GM19395 (cell line): ENCODE results near the gene CD200R1.

Experiments
- ATAC-seq: cut with Tn5 transposase; IDR thresholded peaks from one replicate; pipeline ENCODE4 v1.9.1; 2021; ENCODE audit warnings: mild to moderate bottlenecking, moderate library complexity; ENCODE audit not compliant: unreplicated experiment

CD200R1 gene, protein sequence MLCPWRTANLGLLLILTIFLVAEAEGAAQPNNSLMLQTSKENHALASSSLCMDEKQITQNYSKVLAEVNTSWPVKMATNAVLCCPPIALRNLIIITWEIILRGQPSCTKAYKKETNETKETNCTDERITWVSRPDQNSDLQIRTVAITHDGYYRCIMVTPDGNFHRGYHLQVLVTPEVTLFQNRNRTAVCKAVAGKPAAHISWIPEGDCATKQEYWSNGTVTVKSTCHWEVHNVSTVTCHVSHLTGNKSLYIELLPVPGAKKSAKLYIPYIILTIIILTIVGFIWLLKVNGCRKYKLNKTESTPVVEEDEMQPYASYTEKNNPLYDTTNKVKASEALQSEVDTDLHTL

DNA sequence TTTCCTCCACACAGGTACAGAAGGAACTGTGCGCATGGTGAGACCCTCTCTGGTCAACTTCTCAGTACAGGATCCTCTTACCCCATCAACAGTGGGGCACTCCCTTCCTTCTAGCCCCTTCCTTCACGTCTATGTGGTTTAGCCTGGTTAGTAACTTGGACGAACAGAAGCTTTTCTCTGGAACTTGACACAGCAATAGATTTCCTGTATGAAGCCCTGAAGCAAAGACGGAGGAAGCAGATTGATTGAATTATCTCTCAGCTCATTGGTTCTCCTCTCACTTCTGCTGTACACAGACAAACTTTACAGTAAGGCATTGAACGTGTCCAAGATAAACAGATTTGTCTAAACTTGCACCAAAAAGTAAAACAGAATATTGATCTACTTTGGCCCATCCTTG lies at the start of gene CD200R1:
CD200R1 (minus strand) TSS at position 210 of the 400 bp plus-strand sequence. CDS start 246 bp downstream, outside the sequence.
- no peak for ATAC-seq

DNA sequence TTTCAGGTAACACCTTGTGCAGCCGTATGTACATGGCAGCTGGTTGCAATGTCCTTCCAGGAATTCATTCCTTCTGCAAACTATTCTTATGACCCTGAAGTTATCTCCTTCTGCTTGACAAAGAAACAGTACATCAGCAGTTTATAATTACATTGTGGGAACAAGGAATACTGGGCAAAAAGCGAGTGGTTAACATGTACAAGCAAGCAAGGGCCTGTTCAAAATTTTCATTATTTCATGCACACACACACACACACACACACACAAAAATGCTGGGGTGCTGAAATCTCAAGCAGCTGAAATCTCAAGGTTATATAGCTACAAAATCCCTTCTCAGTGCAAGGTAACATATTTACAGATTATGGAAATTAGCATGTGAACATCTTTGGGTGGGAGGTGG lies 46.6 kb upstream of the CD200R1 start:
- ATAC-seq = no peak

DNA sequence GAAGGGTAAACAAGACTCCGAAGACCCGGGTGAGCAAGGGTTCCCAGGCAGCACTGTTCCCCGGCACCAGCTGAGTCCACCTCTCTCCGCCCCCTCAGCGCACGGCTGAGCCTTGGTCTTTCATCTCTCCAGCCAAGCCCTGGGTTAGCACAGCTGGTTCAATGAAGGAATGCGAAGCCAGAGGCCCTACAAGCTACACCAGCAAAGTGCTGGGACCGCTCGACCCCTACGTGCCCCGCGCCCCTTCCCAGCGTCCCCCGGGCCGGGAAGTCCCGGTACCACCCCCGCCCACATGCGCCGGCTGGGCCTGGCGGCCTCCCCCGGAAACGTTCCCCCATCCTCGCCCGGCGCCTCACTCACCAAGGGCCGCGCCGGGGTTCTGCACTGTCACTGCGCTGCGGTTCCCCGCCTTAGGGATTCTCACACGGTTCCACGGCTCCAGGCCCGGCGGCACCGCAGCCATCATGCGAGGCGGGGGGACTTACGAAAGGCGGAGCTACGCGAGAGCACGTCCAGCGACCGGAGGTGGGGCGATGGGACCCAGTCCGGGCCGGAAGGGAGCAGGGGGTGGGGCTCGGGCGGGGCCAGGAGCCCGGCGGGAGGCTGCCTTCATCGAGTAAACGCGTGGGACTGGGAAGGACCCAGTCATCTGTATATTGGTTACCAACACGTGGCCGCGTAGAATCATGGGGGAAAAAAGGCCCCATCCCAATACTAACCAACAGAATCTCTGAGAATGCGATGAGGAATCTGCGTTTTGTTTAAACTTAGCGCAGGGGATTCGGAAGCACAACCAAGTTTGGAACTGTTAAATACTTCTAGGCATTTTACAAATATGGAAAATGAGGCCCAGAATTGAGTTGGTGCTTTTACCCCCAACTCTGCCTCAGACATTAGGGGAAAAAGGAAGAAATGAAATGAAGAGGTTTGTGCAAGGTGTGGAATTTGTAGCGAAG lies 44.6 kb upstream of the CD200R1 start:
- ATAC-seq = peak; percentile 93

DNA sequence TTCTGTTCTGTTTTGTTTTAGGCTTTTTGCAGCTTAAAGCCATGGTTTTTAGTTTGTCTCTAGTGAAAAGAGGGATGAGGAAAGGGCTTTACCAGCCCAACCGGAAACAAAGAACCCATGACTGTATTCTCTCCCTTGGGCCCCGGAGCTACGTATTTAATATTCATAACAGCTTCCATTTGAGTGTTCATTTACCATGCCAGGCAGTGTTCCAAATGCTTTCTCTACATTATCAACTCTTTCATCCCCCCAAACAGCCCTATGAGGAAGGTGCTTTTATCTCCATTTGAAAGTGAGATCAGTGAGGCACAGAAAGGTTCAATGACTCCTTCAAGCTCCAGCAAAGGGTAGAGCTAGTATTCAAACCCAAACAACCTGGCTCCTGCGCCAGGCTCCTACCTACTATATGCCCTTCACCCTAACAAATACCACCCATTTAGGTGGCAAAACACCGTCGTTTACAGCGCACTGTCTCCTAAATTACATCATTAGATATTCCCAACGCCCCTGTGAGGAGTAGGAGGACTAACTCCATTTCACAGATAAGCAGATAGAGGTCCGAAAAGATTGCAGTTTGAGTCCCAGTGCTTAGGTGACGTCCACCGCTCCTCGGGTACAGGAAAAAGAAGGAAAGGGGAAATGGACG lies 43.8 kb upstream of the CD200R1 start:
- peak; percentile 3 for ATAC-seq

DNA sequence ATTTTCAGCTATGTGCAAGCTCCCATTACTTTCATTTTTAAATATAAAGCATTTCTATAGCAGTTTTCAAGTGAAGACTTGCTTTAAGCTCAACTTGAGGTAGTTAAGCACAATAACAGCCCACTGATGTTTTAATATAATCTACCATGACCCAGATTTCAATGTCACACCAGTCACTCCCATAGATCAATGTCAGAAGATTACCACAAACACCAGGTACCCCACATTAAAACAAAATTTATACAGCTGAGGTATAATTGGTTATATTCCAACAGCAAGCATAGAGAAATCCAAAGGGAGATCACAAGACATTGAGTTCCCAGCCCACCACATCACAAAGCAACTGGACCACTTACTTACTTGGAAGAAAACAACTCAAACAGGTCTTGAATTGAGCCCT lies 38.7 kb upstream of the CD200R1 start:
- no peak for ATAC-seq

DNA sequence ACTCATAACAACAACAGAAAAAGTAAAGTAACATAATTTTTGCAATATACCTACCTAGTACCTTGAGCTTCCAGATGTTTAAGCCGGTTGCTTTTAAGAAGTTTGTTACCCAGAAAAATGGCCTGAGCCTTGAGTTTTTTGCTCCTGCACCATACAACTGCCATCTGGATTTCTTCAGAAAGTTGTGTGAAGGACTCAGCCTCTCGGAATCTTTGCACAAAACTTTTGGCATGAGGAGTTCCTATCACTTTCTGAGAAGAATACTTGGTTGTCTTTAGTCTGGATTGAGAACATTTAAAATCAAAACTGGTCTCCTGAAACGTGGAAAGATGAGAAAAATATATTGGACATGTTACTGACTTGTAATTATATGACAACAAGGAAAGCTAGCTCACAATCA lies 33.2 kb upstream of the CD200R1 start:
- ATAC-seq = no peak

DNA sequence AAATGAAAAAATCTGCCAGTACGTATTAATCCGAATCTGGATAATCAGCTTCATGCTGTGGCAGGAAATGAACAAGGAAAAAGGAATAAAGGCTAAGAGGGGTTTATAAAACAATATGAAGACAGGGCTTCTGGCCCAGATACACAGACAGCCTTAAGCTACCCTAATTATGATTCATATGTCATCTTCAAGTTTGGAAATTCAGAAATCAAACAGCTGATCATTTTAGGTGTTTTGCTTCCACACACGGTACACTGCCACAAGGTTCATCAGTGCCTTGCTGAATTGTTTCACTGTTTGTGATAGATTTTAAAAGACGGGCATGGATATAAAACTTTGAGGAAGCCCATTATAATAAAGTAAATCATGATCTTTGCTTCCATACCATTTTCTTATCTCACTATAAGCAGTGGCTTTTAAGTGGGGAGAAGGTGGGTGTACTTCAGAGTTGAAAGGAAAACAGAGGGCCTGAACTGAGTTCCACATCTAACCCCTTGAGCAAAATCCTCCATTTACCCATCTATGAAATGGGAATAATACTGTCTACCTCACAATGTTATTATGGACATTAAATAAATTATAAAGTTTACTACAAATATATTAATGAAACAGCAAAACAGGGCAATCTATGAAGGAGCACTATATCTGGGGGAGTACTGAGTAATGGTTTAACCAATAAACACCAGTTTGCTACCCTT lies 31.6 kb upstream of the CD200R1 start:
- no peak for ATAC-seq

DNA sequence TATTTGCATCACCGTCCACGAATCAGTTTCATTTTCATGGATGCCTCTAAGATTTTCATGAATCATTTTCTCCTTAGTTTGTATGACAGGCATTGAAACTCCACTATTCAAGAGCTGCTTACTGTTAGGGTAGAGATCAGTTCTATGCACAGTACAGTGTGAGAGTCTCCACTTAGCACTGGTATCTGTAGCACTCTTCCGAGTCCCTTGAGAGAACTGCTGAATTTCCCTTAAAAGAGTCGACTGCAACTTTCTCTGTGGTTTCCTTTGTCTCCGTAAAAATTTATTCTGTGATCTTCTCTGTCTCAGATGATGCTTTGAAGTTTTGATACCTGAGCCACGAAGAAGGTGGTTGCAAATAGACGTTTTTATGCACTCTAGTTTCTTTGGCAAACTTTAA lies 30.7 kb upstream of the CD200R1 start:
- ATAC-seq = no peak

DNA sequence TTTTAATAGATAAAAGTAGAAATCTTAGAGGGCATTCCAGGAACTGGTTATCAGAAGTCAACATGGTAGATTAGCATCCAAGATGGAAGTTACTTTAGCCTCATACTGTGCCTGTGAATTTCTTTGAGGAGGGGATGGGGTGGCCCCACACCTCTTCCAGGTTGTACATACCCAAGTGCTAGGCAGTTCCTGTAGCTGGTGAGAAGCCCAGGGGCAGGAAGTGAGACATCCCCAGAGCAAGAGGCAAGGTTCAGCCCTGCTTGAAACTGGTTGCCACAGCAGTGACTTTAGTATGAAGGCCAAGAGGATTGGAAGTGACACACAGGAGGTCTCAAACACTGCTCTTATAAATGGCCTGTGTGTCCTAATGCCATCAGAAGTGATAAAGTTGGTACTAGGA lies 27.8 kb upstream of the CD200R1 start:
- ATAC-seq = no peak

DNA sequence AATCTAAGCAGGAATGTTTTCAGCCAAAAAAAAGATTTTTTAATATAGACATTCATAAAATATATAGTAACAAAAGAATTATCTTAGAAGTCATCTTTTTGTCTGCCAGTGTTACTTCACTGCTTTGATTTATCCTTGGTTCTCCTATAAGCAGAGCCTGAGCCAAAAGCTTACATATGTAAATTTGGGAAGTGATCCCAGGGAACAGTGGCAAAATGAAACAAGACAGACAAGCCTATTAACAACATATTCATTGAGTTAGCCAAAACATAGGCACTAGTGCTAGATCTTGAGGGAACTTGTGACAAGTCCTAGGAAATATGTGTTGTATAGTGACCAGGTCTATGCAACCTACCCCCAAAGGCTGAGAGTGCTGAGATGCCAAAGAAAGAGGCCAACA lies 27.1 kb upstream of the CD200R1 start:
- no peak for ATAC-seq

DNA sequence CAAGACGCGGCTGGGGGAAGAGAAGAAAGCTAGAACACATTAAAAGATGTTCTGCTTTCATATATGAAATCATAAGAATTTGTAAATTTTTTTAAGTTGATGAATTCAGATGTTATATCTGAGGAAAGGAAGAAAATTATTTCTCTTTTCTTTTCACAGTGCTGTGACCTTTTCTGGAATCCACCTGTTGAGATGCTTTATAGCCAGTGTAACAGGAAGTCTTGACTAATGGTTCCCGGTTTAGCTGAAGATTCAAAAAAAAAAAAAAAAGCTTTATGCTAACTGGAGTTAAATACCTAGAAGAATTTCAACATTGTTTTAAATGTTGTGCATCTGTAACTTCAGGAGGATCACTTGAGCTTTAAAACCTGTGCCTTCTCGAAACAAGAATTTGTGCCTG lies 25.8 kb upstream of the CD200R1 start:
- no peak for ATAC-seq

DNA sequence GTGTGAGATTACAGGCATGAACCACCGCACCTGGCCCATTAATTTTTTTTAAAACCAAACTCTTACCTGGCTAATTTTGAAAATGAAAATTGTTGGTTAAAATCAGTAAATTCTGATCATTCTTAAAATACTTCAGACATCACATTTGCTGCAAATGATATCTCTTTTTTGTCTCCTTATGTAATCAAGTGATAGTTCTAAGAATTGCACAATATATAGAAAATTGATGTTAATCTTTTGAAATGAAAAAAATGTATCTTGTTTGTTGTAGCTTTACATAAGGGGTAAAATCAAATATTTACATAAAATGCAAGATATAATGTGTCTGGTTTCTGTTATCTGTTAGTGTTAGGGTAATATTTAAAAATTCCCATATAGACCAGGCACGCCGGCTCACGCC lies 20.9 kb upstream of the CD200R1 start:
- no peak for ATAC-seq

DNA sequence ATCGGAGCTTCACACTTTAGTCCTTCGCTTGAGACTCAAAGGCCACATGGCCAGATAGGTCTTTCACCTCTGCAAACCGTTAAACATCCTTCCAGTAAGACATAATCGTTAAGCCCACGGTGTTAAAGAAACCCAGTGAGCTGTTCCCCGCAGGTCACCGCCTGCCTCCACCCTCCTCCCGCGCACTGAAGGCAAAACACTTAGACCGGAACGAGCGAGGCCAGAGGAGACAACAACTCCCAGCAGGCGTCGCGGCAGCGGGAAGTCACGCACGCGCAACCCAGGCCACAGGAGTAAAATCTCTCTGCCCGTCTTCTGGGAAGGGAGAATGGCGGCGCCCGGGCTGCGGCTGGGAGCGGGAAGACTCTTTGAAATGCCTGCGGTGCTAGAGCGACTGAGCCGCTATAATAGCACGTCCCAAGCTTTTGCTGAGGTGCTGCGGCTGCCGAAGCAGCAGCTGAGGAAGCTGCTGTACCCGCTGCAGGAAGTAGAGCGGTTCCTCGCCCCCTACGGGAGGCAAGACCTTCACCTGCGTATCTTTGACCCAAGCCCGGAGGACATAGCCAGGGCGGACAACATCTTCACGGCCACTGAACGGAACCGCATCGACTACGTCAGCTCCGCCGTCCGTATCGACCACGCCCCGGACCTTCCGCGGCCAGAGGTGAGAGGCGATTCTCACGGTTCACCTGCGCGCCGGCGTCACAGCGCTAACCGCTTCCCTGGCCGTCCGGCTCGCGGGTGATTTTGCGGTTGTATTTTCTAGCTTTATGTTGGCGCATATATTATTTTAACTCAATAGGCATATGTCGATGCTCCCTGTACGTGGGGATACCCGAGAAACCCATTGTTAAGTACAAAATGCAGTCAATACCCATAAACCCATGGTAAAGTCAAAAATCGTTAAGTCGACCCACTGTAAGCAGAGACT lies 16.0 kb upstream of the CD200R1 start, which contains the start of gene GTPBP8:
GTPBP8 (plus strand) TSS at position 313 of the 931 bp plus-strand sequence; CDS start at position 329, 16 bp downstream.
- ATAC-seq = peak; percentile 97

DNA sequence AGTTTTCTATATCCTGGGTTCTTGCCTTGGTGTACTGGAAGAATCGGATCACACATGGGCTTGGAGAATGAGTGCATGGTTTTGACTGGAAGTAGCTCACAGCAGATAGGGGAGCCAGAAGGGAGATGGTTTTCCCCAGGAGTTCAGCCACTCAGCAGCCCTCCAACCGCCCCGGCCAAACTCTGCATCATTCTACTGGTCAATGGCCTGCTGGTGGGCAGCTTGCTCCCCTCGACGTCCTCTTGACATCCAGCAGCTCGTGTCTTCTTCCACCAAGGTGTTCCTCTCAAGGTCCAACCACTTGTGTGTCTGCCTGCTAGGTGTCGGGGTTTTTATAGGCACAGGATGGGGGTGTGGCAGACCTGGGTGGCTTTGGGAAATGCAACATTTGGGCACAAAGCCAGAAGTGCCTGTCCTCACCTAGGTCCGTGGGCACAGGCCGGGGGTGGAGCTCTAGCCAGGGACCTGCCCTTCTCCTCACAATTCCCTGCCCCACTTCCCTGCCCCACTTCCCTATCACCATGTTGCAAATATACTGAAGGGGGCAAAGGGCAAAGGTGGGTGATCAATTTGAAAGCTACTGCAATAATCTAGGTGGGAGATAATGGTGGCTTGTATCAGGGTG lies 12.9 kb upstream of the CD200R1 start:
- ATAC-seq = no peak

DNA sequence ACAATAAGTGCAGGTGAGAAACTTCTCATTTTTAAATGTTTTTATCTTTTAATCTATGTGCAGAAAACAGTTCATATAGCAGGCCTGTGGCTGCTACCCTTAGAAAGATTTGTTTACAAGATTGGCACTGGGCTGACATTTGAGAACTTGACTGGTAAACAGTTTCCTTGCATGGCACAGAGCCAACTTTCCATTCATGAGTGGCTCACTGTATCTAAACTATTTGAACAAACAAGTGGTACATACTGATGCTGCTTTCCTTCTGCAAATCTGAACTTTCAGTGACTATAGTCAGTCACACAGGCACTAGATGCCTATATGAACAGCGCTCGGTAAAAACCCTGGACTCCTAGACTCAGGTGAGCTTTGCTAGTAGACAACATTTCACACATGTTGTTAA lies 9.6 kb upstream of the CD200R1 start:
- no peak for ATAC-seq

DNA sequence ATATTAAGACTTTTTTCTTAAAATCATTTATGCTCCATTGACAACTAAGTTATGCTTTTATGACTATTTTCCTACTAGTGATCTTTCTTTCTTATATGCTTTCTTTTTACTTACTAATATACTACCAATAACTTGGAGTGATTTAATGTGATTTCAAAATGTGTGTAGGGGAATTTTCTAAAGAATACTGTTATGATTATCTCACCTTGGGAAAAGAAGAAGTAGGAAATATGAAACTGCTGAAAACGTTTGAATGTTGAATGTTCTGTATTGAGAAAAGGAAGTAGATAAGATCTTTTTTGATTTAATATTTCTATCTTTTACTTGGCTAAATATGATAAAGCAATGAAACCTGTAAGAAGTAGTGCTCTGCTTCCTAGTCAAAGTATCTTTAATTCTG lies 7.8 kb upstream of the CD200R1 start:
- no peak for ATAC-seq

DNA sequence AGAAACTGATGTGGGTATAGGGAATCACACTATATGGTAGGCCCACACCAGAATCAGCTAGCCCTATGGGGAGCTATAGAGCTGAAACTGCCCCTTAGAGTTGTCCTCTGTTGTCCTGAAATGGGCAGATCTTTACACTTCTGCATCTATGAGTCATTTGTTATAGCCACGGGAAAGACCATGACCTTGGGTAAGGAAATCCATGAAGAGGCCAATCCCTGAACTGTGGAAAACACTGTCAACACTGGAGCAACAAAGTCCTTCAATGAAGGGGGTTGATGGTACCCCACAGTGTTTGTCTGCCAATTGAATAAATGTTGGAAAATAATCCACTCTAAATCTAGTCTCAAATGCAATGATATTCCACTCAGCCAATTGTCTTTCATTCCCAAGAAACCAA lies 5.2 kb upstream of the CD200R1 start:
- ATAC-seq = no peak

DNA sequence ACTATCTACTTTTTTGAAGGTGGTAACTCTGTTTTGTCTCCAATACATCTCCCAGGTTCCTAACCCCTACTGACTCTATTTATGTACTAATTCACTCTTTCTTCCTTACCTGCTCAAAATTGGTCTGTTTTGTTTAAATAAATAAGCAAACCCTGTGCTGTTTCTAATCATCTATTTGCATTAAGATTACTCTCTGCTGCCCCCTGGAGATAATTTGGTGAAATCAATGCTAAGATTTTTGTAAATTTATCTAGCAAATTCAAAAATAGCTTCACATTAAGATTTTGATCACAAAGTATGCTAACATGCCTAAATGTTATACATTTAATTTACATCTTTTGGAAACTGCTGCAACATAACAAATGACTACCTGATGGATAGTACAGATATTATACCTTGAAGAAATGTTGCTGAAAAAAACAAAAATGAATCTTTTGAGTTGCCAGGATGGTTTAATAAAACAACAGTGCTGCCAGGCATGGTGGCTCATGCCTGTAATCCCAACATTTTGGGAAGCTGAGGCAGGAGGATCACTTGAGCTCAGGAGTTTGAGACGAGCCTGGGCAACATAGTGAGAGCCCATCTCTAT lies 4.4 kb upstream of the CD200R1 start:
- ATAC-seq = no peak

DNA sequence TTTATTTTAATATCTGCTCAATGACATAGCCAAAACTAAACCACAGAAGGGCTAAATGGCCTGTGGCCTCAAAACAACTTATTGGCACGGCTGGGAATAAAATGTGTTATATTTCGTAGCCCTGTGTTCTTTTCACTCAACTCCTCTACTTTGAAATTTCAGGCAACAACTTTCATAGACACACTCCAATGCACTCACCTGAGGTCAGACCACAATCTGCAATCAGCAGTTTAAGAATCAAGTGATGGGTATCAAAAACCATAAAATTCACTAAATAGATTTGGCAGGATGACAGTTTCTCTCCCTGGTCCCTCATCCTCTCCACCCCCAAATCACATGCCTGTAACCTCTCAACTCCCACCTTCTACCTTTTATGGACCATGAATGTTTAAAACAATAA lies 2.0 kb upstream of the CD200R1 start:
- no peak for ATAC-seq
